GM12801 (cell line): Measurements from ENCODE around the gene RAI1.

Experiments
- TF ChIP-seq, protein P1 (sequence below): IDR thresholded peaks from one replicate; pipeline ENCODE4 v1.5.1; 2011; ENCODE audit warnings: control low read depth; ENCODE audit not compliant: insufficient read length; ENCODE audit errors: extremely low read depth

RAI1 gene

DNA sequence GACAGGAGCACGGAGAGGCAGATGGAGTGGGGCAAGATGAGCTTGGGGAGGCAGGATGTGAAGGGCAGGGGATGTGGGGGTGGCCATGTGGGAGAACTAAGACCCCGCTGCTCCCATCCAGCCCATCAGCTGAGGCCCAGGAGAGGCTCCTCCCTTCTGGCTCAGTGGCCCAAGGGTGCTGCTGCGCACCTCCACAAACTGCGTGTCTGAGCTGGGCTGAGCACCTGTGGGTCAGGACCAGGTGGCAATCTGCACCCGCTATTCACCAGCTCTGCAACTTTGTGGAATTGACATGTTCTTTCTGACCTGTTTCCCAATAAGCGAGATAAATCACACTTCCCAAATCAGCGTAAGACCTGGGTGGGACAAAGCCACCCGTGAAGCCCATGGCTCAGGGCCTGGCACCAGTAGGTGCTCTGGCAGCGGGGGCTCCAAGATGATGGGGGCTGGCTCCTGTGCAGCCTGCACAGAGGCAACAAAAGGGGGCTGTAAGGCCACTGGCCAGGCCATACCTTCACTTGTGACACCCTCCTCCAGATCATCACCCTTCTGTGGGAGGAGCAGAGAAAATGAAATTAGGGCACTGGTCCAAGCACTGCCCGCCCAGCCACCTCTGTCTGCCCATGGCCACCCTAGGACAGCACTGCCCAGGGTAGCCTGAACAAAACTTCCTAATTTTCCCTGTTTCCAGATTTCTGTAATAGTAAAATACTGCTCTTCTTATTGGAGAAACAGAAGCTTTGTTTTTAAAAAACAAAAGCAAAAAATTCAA is 167.2 kb downstream of the RAI1 start:
- TF ChIP-seq, protein P1, sequence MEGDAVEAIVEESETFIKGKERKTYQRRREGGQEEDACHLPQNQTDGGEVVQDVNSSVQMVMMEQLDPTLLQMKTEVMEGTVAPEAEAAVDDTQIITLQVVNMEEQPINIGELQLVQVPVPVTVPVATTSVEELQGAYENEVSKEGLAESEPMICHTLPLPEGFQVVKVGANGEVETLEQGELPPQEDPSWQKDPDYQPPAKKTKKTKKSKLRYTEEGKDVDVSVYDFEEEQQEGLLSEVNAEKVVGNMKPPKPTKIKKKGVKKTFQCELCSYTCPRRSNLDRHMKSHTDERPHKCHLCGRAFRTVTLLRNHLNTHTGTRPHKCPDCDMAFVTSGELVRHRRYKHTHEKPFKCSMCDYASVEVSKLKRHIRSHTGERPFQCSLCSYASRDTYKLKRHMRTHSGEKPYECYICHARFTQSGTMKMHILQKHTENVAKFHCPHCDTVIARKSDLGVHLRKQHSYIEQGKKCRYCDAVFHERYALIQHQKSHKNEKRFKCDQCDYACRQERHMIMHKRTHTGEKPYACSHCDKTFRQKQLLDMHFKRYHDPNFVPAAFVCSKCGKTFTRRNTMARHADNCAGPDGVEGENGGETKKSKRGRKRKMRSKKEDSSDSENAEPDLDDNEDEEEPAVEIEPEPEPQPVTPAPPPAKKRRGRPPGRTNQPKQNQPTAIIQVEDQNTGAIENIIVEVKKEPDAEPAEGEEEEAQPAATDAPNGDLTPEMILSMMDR = no peak

DNA sequence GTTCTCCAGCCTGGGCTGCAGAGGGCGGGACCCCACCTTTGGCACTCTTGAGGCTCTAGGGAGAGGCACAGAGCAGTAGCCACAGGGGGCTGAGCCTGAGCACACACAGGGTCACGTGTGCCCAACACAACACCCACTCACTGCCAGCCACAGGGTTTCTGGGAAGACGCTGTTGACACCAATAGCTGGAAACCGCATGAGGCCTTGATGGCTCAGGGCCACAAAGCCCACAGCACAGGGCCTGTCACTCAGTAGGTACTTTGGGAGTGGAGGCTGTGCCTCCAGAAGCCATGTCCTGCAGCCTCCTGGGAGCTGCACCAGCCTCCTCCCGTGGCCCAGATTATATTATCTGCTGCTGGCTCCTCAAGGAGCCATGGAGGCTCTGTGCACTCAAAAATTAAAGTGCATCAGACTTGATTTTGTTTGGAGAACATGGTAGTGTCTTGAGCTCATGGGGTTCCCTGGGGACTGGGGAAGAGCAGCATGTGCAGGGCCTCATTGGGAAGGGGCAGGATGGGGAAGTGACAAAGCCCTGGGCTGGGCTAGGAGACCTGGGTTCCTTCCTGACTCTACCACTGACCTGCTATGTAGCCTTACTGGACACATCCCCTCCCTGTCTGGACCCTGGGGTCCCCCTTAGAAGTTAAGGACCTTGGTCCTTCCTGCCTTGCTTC is 168.0 kb downstream of the RAI1 start:
- TF ChIP-seq, protein P1 = no peak

DNA sequence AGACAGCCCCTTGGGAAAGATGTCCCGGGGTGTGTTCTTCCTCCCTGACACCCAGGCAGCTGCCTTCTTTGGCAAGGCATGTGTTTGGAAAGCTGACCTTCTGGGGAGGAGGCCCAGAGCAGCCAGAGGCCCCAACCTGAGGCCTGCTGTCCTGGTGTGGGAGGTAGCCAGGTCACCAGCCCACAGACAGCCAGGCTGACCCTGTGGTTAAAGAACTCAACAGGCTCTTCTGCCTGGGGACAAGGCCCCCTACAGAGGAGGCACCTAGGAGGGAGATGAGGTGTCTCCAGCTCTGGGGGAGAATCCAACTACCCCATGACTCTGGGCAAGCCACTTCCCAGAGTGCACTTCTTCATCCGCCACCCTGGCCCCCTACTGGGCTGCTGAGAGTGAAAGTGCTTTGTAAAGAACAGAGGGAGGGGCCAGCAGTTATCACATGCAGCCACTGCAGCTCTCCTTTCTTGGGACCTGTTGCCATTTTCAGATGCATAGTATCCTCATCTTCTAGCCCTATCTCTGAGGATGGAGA is 168.7 kb downstream of the RAI1 start:
- TF ChIP-seq, protein P1 = no peak

DNA sequence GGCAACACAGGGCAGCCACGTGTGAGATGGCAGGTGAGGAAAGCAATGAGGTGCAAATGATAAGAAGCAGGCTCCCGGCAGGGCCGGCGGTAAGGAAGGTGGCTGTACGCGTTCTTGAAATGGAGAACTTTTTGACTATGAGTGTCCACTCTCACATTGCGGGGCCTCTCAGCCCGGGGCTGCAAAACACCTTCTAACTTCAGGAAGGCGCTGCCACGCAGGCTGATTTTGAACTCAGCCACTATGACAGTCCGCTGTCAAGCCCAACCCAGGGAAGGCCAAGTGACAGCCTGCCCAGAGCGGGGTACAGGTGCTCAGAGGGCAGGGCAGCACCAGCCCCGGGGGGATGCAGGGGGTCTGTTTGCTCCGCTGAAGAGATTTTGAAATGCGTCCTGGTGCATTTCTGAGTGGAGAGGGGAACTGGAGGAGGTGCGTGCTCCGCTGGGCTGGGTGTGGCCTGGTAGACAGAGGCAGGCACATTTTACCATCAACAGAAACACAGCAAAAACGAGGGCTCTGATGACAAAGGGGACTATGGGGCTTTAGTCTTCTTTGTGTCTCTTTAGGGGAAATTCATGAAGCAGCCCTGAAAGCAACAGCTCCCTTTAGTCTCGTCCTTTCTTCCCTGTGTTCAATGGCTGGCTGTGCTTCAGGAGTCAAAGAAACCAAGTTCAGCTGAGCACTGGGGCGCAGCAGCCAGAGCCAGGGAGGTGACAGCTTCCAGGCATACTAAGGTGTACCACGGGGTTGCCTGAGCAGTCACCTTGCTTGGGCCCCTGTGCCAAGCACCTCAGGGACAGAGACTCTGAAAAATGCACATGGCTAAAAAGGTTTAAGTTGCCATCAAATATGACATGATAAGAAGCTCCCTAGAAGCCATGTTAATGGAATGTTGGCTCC is 170.1 kb downstream of the RAI1 start:
- TF ChIP-seq, protein P1 = no peak

DNA sequence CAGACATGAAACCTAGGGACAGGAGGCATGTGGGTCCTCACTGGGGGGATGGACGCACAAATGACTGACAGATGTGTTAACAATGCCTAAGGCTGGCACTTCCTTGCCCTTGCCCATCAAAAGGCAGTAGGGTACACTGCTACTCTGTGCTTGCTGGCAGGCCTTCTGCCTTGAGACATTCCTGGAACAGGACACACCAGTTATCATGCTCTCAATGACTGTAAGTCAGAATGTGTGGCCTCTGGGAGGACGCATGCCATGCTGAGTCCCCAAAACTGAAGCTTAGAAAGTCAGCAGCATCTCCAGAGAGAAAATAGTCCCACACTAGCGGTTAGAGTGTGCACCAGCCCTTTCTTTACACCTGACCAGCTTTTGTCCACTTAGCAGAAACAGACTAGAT is 171.7 kb downstream of the RAI1 start:
- TF ChIP-seq, protein P1 = no peak

DNA sequence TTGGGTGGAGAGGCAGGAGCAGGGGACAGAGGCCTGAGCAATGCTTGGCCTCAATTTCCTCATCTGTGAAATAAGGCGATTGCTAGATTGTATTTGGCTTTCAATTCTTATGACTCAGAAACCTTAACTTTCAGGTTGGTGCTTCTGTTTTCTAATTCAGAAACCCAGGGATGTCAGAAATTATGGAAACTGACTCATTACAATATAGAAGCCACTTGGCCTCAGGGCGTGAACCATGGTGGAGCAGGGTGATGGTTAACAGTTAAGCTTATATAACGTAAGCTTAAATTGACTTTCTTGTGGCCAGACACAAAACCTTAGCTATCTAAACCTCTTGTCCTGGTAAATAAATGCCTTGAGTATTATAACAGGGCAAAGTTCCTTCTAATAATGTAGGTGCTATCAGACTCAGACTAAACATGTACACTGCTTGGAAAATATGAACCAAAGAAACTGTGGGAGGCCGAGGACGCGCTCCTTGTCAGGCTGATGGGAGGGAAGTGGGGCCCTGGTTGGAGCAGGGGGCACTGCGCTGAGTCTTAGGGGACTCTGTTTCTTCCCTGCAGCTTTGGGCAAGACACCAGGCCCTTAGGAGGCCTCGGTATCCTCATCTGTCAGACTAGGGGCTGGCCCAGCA is 172.7 kb downstream of the RAI1 start:
- TF ChIP-seq, protein P1 = no peak

DNA sequence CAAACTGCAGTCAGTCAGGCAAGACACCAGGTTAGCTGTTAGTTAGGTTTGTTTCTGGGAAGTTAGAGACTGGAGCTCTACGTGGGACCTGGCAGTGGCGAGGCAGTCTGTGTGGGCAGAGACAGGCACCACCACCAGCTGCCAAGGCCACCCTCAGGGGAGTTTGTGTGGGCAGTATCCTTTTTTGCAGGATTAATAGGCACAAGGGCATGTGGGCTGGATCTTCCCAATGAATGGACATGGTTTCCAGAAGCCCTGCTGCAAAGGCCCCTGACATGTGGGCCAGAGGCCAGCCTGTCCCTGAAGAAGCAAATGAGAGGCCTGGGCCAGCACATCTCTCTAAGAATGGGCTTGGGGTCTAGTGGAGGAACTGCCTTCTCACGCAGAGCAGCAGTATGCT is 174.7 kb downstream of the RAI1 start:
- TF ChIP-seq, protein P1 = no peak
